CD4-positive, alpha-beta T cell treated with Interferon gamma for 1 hour (primary cell): ENCODE data around the gene BTBD9.
"Not testable (repeated sequence)": the region's sequence is repeated elsewhere in the genome, so short reads cannot be mapped to it uniquely, and the experiment has no call there.

Source experiments
- DNase-seq: peaks from one replicate; pipeline ENCODE4 v3.0.0-alpha.2; 2020

BTBD9 gene

GRCh38 chr6:38648629-38649028 lies 8.9 kb upstream of the BTBD9 start:
- DNase-seq: no peak

- no peak for DNase-seq
Measured at GRCh38 chr6:38646166-38646878, 6.6 kb upstream of the BTBD9 start.

- no peak for DNase-seq
Measured at GRCh38 chr6:38644951-38645350, 5.2 kb upstream of the BTBD9 start.

- DNase-seq: no peak
Measured at GRCh38 chr6:38640216-38640909, 634 bp upstream of the BTBD9 start.

GRCh38 chr6:38638941-38639497 lies 710 bp downstream of the BTBD9 start:
- peak; percentile 65 for DNase-seq

GRCh38 chr6:38637756-38638155 lies 2.0 kb downstream of the BTBD9 start:
- no peak for DNase-seq

GRCh38 chr6:38636027-38636426 lies 3.7 kb downstream of the BTBD9 start:
- no peak for DNase-seq

- no peak for DNase-seq
Measured at GRCh38 chr6:38634518-38634917, 5.2 kb downstream of the BTBD9 start.

- no peak for DNase-seq
Measured at GRCh38 chr6:38632490-38632889, 7.2 kb downstream of the BTBD9 start.

- DNase-seq: no peak
Measured at GRCh38 chr6:38631186-38631783, 8.4 kb downstream of the BTBD9 start.

- no peak for DNase-seq
Measured at GRCh38 chr6:38625217-38625616, 14.5 kb downstream of the BTBD9 start.

GRCh38 chr6:38619342-38619741 lies 20.4 kb downstream of the BTBD9 start:
- DNase-seq: not testable (repeated sequence)

GRCh38 chr6:38618301-38618700 lies 21.4 kb downstream of the BTBD9 start:
- not testable (repeated sequence) for DNase-seq

GRCh38 chr6:38617856-38618255 lies 21.9 kb downstream of the BTBD9 start:
- DNase-seq: no peak

- DNase-seq: no peak
Measured at GRCh38 chr6:38612143-38612965, 27.4 kb downstream of the BTBD9 start.

- no peak for DNase-seq
Measured at GRCh38 chr6:38610050-38610625, 29.6 kb downstream of the BTBD9 start.

- DNase-seq: no peak
Measured at GRCh38 chr6:38604700-38605099, 35.0 kb downstream of the BTBD9 start.

- no peak for DNase-seq
Measured at GRCh38 chr6:38603966-38604365, 35.8 kb downstream of the BTBD9 start.

GRCh38 chr6:38603496-38603895 lies 36.2 kb downstream of the BTBD9 start:
- no peak for DNase-seq

- DNase-seq: no peak
Measured at GRCh38 chr6:38599966-38600550, 39.7 kb downstream of the BTBD9 start.

GRCh38 chr6:38599261-38599660 lies 40.5 kb downstream of the BTBD9 start:
- DNase-seq: no peak

GRCh38 chr6:38593998-38594665 lies 45.6 kb downstream of the BTBD9 start:
- DNase-seq: no peak
